Uterus (tissue), 2 donors: ENCODE measurements around the gene SP110.

Experiments
- CTCF ChIP-seq, 4 experiments: fragments of 200-600 bp in 2 of 4; fragments of 450-650 bp in 2 of 4; sonication (generic) in 2 of 4; IDR thresholded peaks; one replicate each; pipeline ENCODE4 v1.5.1; 2016 to 2019; ENCODE audit warnings: antibody characterized with exemption in 4 of 4, mild to moderate bottlenecking in 2 of 4, moderate library complexity in 1 of 4
- POLR2A ChIP-seq, 2 donors: fragments of 450-650 bp; IDR thresholded peaks; one replicate each; pipeline ENCODE4 v1.6.1; 2016; ENCODE audit warnings: antibody characterized with exemption in 2 of 2, mild to moderate bottlenecking in 1 of 2, moderate library complexity in 1 of 2

GRCh38 chr2:230170532-230170931, 49.3 kb downstream of the SP110 start:
- TF ChIP-seq POLR2A (IDR thresholded peaks at IDR 0.05) (no peak), CTCF (IDR thresholded peaks at IDR 0.05) (no peak)
